NCI-H82 (cell line): ENCODE measurements around the gene INPP4B.
A peak's percentile ranks its signal among the peaks of the same experiment; 100 is the strongest.

Experiments used
- DNase-seq: peaks from one replicate; lab custom pipeline; 2025; lab: John Stamatoyannopoulos, UW

INPP4B gene

DNA sequence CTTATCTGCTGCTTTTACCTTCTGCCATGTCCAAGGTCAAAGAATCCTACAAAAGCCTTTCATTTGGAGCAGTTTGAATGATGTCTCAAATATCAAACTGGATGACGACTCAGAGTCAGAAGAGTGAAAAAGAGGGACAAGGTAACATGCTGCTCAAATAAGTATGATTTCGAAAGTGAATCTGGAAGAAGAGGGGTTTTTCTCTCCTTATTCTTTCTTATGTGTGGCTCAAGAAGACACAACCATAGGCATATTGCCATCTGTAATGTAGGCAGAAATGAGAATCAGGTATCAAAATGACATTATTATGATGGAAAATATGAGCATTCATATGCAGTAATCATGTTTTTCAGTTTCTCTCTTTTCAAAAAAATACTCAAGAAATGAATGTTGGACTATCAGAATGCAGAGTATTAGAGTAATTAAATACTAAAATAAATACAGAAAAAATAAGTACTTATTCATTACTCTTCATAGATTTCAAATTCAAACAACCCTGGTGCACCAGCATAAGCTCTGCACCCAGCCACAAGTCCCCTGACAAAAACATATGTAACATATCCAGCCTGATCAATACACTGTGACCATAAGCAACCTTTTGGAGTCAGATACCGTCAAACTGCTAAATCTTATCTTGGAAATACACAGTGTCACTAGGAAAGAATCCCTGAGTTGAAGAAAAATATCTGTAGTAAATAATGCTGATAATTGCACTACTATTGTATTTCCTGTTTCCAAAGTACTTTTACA is 468.6 kb downstream of the INPP4B start:
- DNase-seq: no peak

DNA sequence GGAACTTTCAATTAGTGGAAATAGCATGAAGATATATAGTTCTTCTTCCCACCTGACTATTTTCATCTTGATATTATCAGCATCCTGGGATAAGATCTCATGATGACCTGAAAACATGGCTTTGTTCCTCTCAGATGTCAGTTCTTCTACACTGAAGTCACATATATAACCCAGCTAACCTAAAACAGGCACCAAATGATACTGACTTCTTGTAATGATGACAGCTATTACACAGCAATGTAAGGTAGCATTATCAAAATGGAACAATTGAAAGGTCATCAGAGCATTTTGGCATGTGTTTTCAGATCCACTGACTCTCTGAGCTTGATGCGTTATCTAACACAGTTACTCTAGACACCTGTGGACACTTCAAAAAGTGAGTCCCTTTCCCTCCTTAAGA is 469.9 kb downstream of the INPP4B start:
- no peak for DNase-seq

- DNase-seq: no peak
Observed at GRCh38 chr4:142373610-142374009, 472.5 kb downstream of the INPP4B start.

GRCh38 chr4:142372530-142373260 is 473.4 kb downstream of the INPP4B start:
- no peak for DNase-seq

DNA sequence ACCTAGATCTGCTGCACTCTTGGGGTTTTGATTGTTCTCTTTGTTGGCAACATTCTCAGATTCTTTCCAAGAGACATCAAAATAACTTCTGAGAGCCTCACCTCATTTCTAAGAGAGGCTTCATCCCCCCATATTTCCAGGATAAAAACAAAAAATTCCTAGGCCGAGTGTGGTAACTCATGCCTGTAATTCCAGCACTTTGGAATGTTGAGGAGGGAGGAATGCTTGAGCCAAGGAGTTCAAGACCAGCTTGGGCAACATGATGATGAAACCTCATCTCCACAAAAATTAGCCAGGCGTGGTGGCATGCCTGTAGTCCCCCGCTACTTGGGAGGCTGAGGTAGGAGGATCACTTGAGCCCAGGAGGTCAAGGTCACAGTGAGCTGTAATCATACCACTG is 477.0 kb downstream of the INPP4B start:
- no peak for DNase-seq

DNA sequence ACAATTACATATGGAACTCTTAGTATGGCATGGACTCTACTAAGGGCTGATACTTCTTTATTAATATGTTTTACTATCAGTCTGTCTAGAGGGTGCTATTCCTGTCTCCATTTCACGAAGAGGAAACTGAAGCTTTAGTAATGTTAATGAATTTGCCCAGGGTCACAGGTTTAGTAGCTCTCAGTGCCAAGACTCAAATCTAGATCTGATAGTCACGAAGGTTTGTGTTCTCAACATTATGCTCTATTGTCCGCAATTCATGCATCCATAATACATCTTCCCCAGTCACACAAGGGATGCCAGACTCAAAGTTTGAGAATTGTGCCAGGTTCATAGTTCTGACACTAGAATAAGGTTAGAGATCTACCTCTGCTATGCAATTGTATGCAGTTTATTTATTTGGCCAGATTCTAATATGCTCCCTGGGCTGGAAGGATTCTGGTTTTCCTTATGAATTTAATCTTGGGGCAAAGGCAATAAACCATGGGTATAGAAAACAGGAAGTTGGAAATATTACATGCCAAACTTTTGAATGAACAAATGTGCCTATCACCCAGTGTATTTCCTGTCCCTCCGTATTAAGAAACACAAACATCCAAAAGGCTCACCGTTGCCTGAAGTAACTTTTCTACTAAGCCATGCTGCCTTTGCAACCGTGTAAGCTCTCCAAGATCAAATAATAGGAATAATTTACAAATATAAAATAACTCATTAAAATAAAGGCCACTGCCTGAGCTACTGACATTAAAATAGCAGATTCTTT is 478.5 kb downstream of the INPP4B start:
- peak; percentile 18 for DNase-seq

DNA sequence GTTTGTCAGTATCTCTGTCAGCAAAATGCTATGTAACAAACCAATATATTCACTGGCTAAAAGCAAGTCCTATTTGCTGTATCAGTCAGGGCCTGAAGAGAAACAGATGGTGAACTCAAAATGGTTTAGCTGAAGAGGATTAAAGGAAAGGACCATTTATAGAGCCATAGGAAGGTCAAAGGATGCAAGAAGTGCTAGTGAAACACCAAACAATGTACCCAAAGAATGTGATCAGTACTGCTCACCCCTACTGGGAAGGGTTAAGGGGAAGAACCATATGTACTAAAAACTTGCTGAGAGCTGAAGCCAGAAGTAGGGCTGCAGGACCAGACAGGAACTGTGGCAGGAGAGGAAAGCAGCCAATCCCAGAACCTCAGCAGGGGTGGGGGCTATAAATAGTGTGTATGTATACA is 479.3 kb downstream of the INPP4B start:
- peak; percentile 91 for DNase-seq

GRCh38 chr4:142365391-142365790 is 480.7 kb downstream of the INPP4B start:
- peak; percentile 8 for DNase-seq

DNA sequence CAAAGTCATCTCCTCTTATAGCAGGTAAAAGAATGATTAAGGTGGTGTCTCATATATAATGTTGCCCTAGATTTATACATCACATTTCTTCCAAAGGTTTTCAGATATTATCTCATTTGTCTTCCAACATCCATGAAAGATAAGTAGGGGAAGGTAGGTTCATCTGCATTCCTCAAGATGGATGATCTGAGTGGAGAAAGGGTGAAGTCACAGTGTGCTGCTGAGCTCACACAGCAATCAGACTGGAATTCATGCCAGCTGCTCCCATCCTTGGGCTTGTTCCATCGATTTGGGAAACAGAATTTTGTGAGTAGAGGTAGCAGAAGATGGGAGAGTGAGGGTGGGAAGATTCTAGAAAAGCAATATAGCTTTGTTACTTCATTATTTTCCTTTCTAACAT is 482.4 kb downstream of the INPP4B start:
- DNase-seq: no peak

DNA sequence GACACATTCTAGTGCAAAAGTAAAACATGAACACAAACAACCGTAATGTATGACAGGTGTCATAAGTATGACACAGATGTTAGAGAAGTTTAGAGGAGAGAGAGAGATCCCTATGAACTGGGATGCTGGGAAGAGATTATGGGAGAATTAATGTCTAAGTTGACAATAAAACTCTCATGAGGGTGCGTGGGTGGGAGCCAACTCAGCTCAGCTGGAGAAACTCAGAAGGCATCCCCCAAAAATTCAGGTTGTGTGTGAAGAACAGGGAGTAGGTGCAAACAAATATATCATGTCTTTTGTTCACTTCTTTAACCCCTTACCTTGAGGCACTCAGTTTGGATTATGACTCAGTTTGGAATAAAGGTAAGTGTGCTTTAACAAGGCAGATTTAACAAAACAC is 484.1 kb downstream of the INPP4B start:
- DNase-seq: no peak

DNA sequence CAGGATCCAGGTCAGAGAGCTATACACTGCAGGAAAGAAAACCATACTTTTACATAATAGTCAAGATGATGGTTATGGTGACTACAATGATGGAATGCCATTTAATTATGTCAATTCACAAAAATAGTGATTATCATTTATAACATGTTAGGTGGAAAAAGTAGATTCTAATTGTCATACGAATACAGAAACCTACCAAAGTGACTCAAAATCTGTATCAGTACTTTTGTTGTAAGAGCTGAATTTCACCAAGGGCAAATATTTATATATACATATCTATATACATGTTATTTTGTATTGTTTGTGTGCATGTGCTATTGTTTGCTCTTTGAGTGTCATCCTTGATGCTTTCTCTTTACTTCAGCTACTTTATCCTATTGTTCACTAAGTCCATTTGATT is 485.4 kb downstream of the INPP4B start:
- no peak for DNase-seq

GRCh38 chr4:142358656-142359055 is 487.4 kb downstream of the INPP4B start:
- DNase-seq: no peak

DNA sequence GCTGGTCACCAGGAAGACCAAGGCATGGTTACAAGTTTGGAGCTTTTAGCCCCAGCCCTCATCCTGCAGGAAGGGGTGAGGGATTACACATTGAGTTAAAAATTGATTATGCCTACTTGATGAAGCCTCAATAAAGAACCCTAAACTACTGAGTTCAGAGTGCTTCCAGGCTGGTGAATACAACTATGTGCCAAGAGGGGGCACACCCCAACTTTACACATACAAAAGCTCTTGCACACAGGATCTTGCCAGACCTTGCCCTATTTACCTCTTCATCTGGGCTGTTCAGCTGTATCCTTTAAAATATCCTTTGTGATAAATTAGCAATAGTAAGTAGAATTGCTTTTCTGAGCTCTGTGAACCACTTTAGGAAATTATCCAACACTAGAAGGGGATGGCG is 489.3 kb downstream of the INPP4B start:
- no peak for DNase-seq

DNA sequence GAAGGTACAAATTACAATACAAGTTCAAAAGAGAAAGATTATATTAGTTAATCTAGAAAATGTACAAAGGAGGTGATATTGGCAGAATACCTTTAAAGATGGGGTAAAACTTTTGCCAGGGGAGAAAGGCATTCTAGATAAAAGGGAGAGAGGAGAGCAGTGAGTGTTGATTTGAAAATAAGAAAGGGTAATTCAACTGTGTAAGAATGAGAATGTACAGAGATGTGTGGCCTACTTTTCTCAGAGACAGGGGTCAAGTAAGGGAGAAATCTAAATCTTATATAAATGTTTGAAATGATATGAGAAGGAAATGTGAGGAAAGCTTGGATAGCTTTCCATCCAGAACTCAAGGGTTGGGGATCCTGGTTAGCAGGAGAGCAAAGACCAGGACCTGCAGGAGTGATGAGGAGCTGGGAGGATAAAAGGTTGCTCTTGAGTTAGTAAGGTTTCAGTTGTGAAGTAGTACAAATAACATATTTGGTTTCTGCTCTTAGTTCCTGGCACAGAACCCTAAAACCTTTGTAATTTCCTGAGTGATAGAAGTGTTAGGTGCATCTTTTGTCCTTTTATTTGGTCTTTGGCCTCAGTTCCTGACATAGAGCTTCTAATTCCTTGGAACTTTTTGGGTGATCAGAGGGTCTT is 489.9 kb downstream of the INPP4B start:
- no peak for DNase-seq

- no peak for DNase-seq
Observed at GRCh38 chr4:142355421-142355930, 490.6 kb downstream of the INPP4B start.

- DNase-seq: no peak
Observed at GRCh38 chr4:142354794-142355420, 491.2 kb downstream of the INPP4B start.

DNA sequence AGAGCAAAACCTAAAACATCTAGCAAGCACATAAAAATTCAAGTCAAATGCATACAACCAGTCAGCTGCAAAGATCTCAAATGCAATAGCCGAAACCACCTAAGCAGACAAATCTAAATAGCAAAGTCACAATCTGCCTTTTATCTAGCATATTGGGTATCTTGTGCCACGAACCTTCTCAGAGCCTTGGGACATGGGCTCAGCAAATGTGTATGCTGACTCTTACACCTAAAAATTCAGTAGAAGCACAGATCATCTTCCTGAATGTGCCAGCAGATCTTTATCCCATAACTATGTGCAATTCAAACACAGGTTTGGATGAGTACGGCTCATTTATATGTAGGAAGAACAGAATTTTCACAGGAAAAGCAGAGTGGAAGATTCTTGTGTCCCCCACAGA is 492.1 kb downstream of the INPP4B start:
- no peak for DNase-seq

DNA sequence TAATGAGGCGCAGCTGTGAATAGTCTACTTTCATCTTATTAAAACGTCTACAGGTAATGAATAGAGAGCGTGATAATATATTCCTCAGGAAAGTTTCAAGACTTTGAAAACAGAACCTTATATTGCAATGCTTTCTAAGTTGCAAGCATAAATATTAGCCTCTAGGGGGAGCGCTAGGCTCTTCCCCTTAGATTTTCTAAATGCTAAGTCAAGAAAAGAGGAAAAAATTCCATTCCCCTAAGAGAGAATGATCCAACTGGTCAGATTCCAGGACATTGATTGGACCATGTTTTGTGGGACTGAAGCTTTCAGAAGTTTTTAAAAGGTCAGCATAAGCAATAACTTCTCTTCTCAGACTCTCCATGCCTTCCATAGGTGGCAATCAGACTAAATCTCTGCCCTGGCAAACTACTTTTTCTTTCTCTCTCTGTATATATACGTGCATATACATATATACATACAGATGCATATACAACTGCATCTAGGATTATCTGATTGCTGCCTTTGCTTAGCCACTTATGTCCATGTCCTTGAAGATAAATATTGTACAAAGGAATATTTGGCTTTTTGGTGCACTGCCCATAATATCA is 492.9 kb downstream of the INPP4B start:
- DNase-seq: peak; percentile 78

- no peak for DNase-seq
Observed at GRCh38 chr4:142352712-142353111, 493.4 kb downstream of the INPP4B start.

GRCh38 chr4:142351958-142352357 is 494.1 kb downstream of the INPP4B start:
- no peak for DNase-seq

- no peak for DNase-seq
Observed at GRCh38 chr4:142350871-142351270, 495.2 kb downstream of the INPP4B start.
